ENCODE data around the gene PRR20G. TPM values are rescaled to one million over a fixed set of nuclear protein-coding genes. Genes with fewer than 3 reads are reported as not detected.

The PRR20G gene
- total and polyA plus RNA-seq, 10 donors = not detected

DNA sequence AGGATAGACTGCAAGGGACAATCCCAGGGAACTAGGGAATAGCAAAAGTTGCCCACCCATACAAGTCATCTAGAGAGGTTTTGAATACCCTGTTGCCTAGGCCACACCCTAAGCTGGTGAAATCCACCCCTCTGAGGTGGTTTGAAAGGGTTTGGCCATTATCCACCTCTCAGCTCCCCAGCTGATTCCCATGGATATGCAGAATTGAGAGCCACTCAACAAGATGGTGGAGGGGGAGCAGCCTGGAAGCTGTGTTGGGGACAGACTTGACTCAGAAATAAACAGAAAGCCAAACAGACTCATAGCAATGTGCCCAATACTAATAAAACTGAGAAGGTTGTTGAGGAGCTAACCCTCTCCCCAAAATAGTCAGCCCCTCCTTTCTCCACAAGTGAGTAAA is 10.9 kb downstream of the PRR20G start:
- no peaks in the 10 kb centered on the region for H3K4me1 ChIP-seq
- peaks cover 0 to 11% (median 0%) of the 10 kb centered on the region in 8 donors for H3K9me3 ChIP-seq
- no peak overlapping the region for H3K4me3 ChIP-seq
- no peak for DNase-seq
- peaks cover 0 to 36% (median 0%) of the 10 kb centered on the region in 7 donors for H3K27me3 ChIP-seq (replicated peaks in 1 of 7)
- H3K27ac ChIP-seq = no peak overlapping the region
- H3K36me3 ChIP-seq = no peaks in the 10 kb centered on the region
- intact Hi-C loops (cut with DNase I; ENCODE audit: low total_unique reads) = no loop called here
- TF ChIP-seq POLR2AphosphoS5 (IDR thresholded peaks at IDR 0.05) (no peak), POLR2A (IDR thresholded peaks at IDR 0.05) (no peak)
- TF ChIP-seq, protein P1, sequence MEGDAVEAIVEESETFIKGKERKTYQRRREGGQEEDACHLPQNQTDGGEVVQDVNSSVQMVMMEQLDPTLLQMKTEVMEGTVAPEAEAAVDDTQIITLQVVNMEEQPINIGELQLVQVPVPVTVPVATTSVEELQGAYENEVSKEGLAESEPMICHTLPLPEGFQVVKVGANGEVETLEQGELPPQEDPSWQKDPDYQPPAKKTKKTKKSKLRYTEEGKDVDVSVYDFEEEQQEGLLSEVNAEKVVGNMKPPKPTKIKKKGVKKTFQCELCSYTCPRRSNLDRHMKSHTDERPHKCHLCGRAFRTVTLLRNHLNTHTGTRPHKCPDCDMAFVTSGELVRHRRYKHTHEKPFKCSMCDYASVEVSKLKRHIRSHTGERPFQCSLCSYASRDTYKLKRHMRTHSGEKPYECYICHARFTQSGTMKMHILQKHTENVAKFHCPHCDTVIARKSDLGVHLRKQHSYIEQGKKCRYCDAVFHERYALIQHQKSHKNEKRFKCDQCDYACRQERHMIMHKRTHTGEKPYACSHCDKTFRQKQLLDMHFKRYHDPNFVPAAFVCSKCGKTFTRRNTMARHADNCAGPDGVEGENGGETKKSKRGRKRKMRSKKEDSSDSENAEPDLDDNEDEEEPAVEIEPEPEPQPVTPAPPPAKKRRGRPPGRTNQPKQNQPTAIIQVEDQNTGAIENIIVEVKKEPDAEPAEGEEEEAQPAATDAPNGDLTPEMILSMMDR (IDR thresholded peaks at IDR 0.05 in 8 of 11, conservative IDR thresholded peaks at IDR 0.05 in 3 of 11) = no peak

DNA sequence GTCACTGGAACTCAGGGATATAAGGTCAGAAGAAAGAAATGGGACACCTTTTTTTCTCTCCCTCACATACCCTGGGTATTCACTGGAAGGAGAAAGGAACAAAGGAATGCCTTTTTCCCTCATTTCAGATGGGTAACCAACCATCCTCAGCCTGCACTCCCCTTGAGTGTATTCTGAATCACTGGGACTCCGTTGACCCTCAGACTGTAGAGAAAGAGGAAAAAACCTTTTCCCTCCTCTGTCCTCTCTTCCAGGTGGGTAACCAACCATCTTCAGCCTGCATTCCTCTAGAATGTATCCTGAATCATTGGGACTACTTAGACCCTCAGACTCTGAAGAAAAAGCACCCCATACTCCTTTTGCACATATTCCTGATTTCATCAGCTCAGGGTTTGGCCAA is 11.4 kb downstream of the PRR20G start:
- TF ChIP-seq, protein P1 (IDR thresholded peaks at IDR 0.05 in 8 of 11, conservative IDR thresholded peaks at IDR 0.05 in 3 of 11) = no peak
- TF ChIP-seq POLR2AphosphoS5 (IDR thresholded peaks at IDR 0.05) = no peak
- no peak for TF ChIP-seq POLR2A (IDR thresholded peaks at IDR 0.05)
- peaks cover 0 to 11% (median 0%) of the 10 kb centered on the region in 8 donors for H3K9me3 ChIP-seq
- DNase-seq = no peak
- H3K36me3 ChIP-seq = no peaks in the 10 kb centered on the region
- 61 to 82% (median 70%) methylated on average over 1 of the region's 1 CpG for WGBS, 5 donors
- H3K4me3 ChIP-seq = no peak overlapping the region
- H3K27ac ChIP-seq = no peak overlapping the region
- intact Hi-C loops (cut with DNase I; ENCODE audit: low total_unique reads) = no loop called here
- no peaks in the 10 kb centered on the region for H3K4me1 ChIP-seq
- H3K27me3 ChIP-seq (replicated peaks in 1 of 7) = peaks cover 0 to 36% (median 0%) of the 10 kb centered on the region in 7 donors

DNA sequence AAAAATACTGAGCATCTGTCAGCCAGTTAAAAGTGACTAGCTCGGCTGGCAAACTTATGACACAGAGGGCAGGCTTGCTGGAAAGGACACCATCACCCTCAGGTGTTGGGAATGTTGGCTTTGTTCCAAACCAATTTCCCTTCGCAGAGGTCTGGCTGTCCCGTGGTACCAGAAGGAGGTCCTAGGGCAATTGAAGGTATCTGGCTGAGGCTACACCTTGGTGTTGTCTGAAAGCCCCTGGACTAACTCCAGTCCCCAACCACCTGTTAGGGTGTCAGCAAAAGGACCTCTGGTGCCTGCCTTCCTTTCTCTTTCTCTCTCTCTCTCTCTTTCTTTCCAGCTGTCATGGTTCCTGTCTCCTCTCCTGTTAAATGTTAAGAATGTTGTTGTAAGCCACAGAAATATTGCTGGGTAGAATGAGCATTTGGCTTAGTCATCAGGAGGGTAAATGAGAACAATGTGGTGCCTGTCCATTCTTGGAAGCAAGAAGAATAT is 12.5 kb downstream of the PRR20G start:
- no peak for DNase-seq
- Histone ChIP-seq H3K27ac (no peak overlapping the region), H3K9me3 (peaks cover 0 to 11% (median under 1%) of the 10 kb centered on the region in 8 donors), H3K4me3 (no peak overlapping the region), H3K27me3 (replicated peaks in 1 of 7) (peaks cover 0 to 34% (median 0%) of the 10 kb centered on the region in 7 donors), H3K4me1 (no peaks in the 10 kb centered on the region), H3K36me3 (no peaks in the 10 kb centered on the region)
- intact Hi-C loops (cut with DNase I; ENCODE audit: low total_unique reads) = no loop called here
- 56 to 90% (median 77%) methylated on average over 3 of the region's 3 CpGs for WGBS, 5 donors
- TF ChIP-seq POLR2A (IDR thresholded peaks at IDR 0.05) (no peak), POLR2AphosphoS5 (IDR thresholded peaks at IDR 0.05) (no peak)
- TF ChIP-seq, protein P1 (IDR thresholded peaks at IDR 0.05 in 8 of 11, conservative IDR thresholded peaks at IDR 0.05 in 3 of 11) = no peak

DNA sequence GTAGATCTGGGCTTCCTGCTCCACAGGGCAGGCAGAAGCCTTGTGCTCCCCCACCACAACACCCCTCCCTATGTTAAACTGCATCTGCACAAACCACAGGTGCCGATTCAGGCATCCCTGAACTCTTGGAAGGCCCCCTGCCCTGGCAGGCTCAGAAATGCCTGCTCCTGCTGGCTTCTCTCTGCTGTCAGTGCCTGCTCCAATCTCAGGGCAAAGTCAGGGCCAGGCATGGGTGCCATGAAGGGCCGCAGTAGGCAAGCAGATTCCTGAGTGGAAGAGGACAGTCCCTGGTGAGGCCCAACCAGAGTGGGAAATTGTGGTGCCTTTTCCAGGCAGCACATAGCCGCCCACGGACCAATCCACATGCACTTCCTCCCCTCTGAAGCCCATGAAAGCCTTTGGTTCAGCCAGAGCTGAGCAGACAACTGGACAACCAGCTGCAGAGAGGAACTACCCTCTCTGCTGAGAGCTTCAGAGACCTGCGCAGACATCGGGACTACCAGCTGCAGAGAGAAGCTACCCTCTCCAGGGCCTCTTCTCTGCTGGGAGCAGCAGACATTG is 13.6 kb downstream of the PRR20G start:
- no peak for TF ChIP-seq POLR2A (IDR thresholded peaks at IDR 0.05)
- TF ChIP-seq, protein P1 (IDR thresholded peaks at IDR 0.05 in 8 of 11, conservative IDR thresholded peaks at IDR 0.05 in 3 of 11) = no peak
- TF ChIP-seq POLR2AphosphoS5 (IDR thresholded peaks at IDR 0.05) = no peak
- H3K9me3 ChIP-seq = peaks cover 0 to 14% (median 10%) of the 10 kb centered on the region in 8 donors
- H3K4me1 ChIP-seq = no peaks in the 10 kb centered on the region
- H3K27me3 ChIP-seq (replicated peaks in 1 of 7) = peaks cover 0 to 29% (median 0%) of the 10 kb centered on the region in 7 donors
- intact Hi-C loops (cut with DNase I; ENCODE audit: low total_unique reads) = no loop called here
- no peaks in the 10 kb centered on the region for H3K36me3 ChIP-seq
- WGBS, 5 donors = 75 to 86% (median 85%) methylated on average over 2 to 6 of the region's 6 CpGs
- no peak overlapping the region for H3K4me3 ChIP-seq
- DNase-seq = no peak
- H3K27ac ChIP-seq = no peak overlapping the region
